Measurements from ENCODE around the gene COX19. TPM values are rescaled to one million over a fixed set of nuclear protein-coding genes. Genes with fewer than 3 reads are reported as not detected.

The COX19 gene
- total and polyA plus RNA-seq, 2 of the 13 experiments (the other 11 are each of a cell fraction or from before 2014, with no cell fraction given), result 11.5 to 21.7 TPM

GRCh38 chr7:985915-986741 is 10.8 kb upstream of the COX19 start (continued):
- peak; percentile 37 for TF ChIP-seq ARID5B (CRISPR knock-in tag; IDR thresholded peaks at IDR 0.05)
- TF ChIP-seq CREM (IDR thresholded peaks at IDR 0.05), result no peak
- TF ChIP-seq CREM (CRISPR knock-in tag; IDR thresholded peaks at IDR 0.05), result no peak
- TF ChIP-seq ARHGAP35 (CRISPR knock-in tag; IDR thresholded peaks at IDR 0.05; ENCODE audit: borderline replicate concordance), result 0 out of 2 replicates have a peak, but pooled peaks have one; percentile 50
- peak; percentile 43; the same call in 1 of the 2 replicates for TF ChIP-seq PRDM10 (CRISPR knock-in tag; IDR thresholded peaks at IDR 0.05; ENCODE audit: low read depth)
- TF ChIP-seq ERF (CRISPR knock-in tag; IDR thresholded peaks at IDR 0.05), result 0 out of 2 replicates have a peak, but pooled peaks have one; percentile 28
- TF ChIP-seq ZNF740 (CRISPR knock-in tag; IDR thresholded peaks at IDR 0.05), result no peak
- TF ChIP-seq ZBTB33 (CRISPR knock-in tag; IDR thresholded peaks at IDR 0.05), result peak; percentile 95
- peak; percentile 25; the same call in 1 of the 2 replicates for TF ChIP-seq ZNF580 (CRISPR knock-in tag; IDR thresholded peaks at IDR 0.05; ENCODE audit: borderline replicate concordance, low read depth)
